ENCODE results near the gene SSH2. TPM values are rescaled to one million over a fixed set of nuclear protein-coding genes. Genes with fewer than 3 reads are reported as not detected.
A peak's percentile ranks its signal among the peaks of the same experiment; 100 is the strongest.

SSH2 gene
- total RNA-seq, 2 donors from 2014 or later: 36.1 to 41.5 TPM

DNA sequence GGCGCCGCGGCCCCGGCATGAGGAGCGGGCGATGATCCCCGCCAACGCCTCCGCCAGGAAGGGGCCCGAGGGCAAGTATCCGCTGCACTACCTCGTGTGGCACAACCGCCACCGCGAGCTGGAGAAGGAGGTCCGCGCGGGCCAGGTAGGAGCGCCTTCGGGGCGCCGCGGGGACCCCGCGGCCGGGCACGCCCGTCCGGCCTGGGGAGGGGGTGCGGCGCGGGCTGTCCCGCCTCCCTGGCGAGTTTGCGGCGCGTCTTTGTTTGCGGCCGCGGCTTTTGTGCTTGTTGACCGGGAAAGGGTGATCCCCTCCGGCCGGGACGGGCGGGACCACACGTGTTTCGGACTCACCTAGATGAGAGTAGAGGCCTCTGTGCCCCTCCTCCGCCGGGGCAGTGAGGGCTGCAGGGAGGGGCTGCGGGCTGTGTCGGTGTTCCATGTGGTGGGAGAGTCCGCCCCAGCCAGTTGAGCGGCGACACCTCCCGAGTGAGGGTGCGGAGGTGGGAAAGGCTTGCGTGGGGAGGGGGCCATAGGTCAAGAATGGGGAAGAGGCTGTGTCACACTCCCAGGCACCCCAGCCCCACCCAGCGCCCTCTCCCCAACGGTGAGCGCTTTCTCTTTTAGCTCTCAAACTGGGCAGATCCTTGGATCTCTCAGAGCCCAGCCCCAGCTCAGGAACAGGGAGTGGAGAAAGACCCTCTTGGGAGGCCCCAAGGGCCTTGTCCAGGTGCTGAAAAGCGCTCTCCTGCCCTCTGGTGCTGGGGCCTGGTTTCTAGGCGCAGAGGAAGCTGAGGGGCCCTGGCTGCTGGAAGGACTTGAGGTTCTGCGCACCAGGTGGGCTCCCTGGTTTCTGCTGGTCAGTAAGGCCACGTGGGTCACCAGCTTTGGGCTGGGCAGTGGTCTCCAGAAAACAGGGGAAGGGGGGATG is 336.2 kb downstream of the SSH2 start:
- DNase-seq: peak in 1 of 2 donors; percentile 35
- intact Hi-C loops (cut with DNase I, micrococcal nuclease): no loop called here
- ATAC-seq: no peak

- intact Hi-C loops (cut with DNase I, micrococcal nuclease): no loop called here
- peak in 1 of 2 donors; percentile 59 for DNase-seq
- no peak for ATAC-seq
Measured at GRCh38 chr17:29592850-29593551, 337.0 kb downstream of the SSH2 start, which contains the start of gene ANKRD13B. Gene ANKRD13B, plus strand, starts transcription at chr17:29593132. Its CDS starts 490 bp downstream, at chr17:29593622.

DNA sequence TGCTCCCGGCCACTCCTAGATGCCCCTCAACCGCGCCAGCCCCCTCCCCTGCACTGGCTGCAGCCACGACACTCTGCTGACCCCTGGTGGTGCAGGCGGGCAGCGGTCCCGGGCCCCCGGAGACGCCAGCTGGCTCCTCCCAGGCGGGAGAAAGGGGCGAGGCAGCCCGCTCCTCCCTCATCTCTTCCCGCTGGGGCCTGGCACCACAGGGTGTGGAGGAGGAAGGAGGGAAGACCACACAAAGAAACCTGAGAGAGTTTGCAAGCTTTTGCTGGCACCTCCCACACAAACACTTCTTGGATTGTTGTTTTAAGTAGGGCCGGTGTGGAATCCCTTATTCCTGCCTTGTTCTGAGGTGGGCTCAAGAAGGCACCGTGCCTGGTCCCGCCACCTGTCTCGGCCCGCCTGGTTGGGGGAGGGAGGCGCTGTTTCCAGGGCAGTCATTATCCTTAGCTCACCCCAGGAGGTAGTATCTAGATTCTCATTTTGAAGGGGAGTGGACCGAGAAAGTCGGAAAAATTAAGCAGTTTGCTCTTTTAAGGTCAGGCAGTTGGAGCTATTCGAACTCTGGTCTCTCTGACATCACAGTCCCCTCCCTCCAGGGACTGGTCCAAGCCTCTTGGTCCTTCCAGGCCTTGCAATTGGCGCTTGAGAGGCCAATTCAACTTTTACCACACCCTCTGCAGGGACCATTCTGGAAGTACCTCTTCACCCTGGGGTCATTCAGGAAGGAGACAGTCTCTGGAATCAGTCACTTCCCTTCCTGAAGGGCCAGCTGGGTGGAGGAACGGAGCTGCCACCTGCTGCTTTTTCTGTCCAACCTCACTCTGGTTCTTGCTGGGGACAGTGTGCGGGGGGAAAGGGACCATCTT is 338.1 kb downstream of the SSH2 start:
- DNase-seq (peak; percentile 89 to 93), ATAC-seq (peak; percentile 76)
- intact Hi-C loops (cut with DNase I, micrococcal nuclease): no loop called here

DNA sequence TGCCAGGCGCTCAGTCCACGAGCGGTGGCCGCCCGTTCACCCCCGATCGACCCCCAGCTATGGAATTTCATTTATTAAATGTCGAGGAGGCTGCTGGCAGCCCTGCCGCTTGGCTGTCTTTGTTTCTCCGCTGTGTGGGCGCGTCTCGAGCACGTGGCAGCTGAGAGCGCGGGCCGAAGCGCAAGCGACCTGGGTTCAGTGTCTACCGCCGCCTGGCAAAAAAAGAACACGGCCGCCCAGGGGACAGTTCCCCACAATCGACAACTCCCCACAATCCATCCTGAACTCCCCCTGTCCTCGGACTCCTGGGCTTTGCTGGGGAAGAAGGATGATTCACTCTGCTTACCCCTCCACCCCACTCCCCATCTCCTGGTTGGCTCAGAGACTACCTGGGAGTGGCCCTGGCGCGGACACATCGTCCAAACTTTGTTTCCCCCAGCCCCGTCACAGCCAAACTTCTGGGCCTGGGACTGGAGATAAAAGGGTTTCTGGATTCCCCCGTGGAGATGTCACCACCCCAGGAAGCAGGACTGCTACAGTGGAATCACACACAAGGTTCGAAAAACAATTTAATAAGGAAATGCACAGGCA is 338.8 kb downstream of the SSH2 start:
- no peak for ATAC-seq
- intact Hi-C loops (cut with DNase I, micrococcal nuclease): no loop called here

DNA sequence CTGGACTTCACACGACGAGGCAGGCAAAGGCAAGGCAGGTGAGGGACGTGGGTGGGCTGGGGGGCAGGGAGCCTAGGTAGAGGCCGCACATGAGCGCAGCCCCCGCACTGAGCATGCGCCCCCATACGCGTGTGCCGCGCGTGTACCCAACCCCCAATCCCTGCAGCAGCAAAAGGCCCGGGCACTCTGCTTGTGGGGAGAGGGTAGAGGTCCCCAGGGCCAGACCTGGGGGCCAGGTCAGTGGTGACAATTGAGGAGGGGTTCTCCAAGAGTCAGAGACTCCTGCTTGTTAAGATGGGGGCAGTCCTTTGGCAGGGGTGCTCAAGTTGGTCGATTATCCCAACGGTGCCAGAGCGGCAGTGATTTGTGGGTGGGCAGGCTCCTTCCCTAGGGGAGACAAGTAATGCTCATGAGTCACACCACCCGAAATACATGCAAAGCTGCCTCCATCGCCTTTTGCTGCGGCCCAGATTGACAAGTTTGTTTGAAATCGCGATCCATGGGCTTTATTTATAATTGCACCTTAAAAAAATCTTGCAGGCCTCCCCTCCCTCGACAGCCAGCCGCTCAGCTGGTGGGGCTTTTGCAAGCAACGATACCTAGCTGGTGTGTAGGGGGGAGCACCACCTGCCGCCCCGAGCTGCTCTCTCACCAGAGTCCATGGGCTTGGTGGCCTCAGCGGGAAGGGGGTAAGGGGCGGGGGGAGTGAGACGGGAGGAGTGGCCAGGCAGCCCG is 339.4 kb downstream of the SSH2 start:
- peak in 1 of 2 donors; percentile 35 for DNase-seq
- ATAC-seq: no peak
- intact Hi-C loops (cut with DNase I, micrococcal nuclease): no loop called here

More for the DNA sequence above, 338.8 kb downstream of the SSH2 start:
- peak in 1 of 2 donors; percentile 56 for DNase-seq

GRCh38 chr17:29589524-29590410 is 340.3 kb downstream of the SSH2 start, which contains the start of gene GIT1:
Gene GIT1, minus strand, starts transcription at chr17:29589648. Its CDS starts 270 bp downstream, at chr17:29589378.
- ATAC-seq (peak; percentile 76), DNase-seq (peak; percentile 80 to 90)
- intact Hi-C loops (cut with DNase I, micrococcal nuclease): no loop called here

DNA sequence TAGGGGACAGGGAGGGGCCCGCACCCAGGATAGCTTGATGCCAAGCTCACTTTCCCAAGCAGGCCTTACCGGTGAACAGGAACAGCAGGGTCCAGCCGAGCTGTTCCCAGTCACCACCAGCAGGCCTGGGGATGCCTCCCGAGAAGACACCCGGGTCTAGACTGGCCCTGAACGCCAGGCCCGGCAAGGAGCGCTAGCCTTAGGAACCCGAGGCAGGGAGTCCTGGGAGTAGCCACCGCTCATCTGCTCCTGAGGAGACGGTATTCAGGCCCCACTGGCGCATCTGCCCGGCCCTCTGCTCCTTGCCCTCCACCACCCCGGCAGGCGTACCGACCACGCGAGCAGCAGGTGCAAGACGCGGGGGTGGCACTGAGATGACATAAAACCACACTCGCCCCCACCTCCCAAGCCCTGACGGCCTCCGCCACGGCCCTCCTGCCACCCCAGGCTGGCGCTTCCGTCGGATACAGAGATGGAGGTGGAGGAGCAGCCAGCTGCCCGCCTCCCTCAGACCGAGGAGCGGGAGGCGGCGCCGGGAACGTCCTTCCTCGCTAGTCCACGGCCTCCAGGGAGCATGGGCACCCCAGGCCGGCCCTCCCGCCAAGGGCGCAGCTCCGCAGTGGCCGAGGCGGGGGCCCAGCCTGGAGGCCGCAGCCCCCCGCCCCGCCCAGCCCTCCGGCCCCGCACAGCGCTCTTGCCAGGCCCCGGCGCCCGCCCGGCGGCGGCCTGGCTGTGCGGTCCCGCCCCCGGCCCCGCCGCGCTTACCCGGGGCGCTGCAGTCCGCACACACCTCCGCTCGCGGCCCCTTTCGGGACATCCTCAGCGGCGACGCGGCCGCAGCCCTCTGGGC is 341.2 kb downstream of the SSH2 start:
- DNase-seq (peak in 1 of 2 donors; percentile 62), ATAC-seq (peak; percentile 5)
- intact Hi-C loops (cut with DNase I, micrococcal nuclease): no loop called here

- DNase-seq (no peak), ATAC-seq (no peak)
- intact Hi-C loops (cut with DNase I, micrococcal nuclease): no loop called here
Measured at GRCh38 chr17:29588017-29588561, 341.9 kb downstream of the SSH2 start.

GRCh38 chr17:29587591-29587990 is 342.4 kb downstream of the SSH2 start:
- no peak for ATAC-seq
- peak in 1 of 2 donors; percentile 3 for DNase-seq
- intact Hi-C loops (cut with DNase I, micrococcal nuclease): no loop called here

DNA sequence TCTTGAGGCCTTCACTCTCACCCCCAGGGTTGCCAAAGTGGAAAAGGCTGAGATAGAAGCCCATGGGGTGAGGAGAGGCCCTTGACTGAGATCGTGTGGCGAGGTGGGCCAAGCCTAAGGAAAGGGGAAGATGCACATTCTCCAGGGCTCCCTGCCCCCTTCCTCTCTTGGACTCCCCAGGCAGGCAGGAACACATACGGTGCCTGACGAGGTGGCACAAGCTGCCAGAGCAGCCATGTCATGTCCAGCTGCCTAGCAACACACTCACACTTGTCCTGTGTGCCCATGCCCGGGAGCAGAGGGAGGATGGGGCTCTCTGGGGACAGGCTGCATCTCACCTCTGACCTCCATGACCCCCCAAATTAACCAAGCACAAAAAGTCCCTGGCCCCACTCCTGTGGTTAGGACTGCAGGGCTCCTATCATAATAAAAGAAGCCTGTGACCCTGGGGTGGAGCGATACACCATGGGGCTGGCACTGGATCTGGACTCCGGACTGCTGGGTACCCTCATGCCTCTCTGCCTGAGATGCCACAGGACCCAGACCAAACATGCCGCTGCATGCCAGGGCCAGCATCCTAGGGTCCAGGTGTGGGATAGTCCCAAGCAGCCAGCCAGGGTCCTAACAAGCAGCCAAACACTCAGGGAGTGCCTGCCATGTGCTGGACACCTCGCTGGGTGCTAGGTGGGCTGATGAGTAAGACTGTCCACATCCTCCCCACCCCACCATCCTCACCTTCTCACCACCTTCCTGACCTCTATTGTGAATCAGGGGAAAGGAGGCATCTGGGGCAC is 343.2 kb downstream of the SSH2 start:
- intact Hi-C loops (cut with DNase I, micrococcal nuclease): no loop called here
- DNase-seq (peak in 1 of 2 donors; percentile 5), ATAC-seq (no peak)

GRCh38 chr17:29585080-29585751 is 344.8 kb downstream of the SSH2 start:
- intact Hi-C loops (cut with DNase I, micrococcal nuclease): no loop called here
- DNase-seq: peak in 1 of 2 donors; percentile 19
- no peak for ATAC-seq

GRCh38 chr17:29584452-29585079 is 345.5 kb downstream of the SSH2 start:
- intact Hi-C loops (cut with DNase I, micrococcal nuclease): no loop called here
- no peak for ATAC-seq
- DNase-seq: peak in 1 of 2 donors; percentile 12

- peak in 1 of 2 donors; percentile 13 for DNase-seq
- ATAC-seq: no peak
- intact Hi-C loops (cut with DNase I, micrococcal nuclease): no loop called here
Measured at GRCh38 chr17:29583324-29584248, 346.4 kb downstream of the SSH2 start.
